Mononuclear cell (primary cell): ENCODE measurements around the gene CYB561A3. TPM values are rescaled to one million over a fixed set of nuclear protein-coding genes. Genes with fewer than 3 reads are reported as not detected.
"Not testable (repeated sequence)": the region's sequence is repeated elsewhere in the genome, so short reads cannot be mapped to it uniquely, and the experiment has no call there.

Experiments used
- H3K27me3 ChIP-seq: 2 replicates; pipeline ENCODE4 v1.6.0; 2011; ENCODE audit warnings: low read length, control low read depth; ENCODE audit not compliant: insufficient read depth
- H3K4me1 ChIP-seq: 2 replicates; pipeline ENCODE4 v1.5.1; 2011; ENCODE audit warnings: mild to moderate bottlenecking, low read length, control low read depth; ENCODE audit not compliant: insufficient read depth
- H3K4me3 ChIP-seq: 2 replicates; pipeline ENCODE4 v1.5.1; 2011; ENCODE audit warnings: mild to moderate bottlenecking, low read length, moderate library complexity
- H3K9me3 ChIP-seq: 2 replicates; pipeline ENCODE4 v1.5.1; 2011; ENCODE audit warnings: low read depth, mild to moderate bottlenecking, control low read depth, low read length
- total RNA-seq: library from RNA; depleted of rRNA; stranded (reverse); fragments of >200 nt; gene quantifications from one replicate; pipeline ENCODE4 v1.2.3, GENCODE V29; 2012

The CYB561A3 gene
- 46.4 TPM for total RNA-seq

- Histone ChIP-seq H3K4me1 (peaks cover 61% of the 10 kb centered on the region), H3K9me3 (no peaks in the 10 kb centered on the region), H3K4me3 (peak within 1 kb of the TSS; percentile 93), H3K27me3 (no peaks in the 10 kb centered on the region)
Measured at GRCh38 chr11:61361741-61362541, at the start of gene CYB561A3, which contains the start of gene TMEM138. CYB561A3 (minus strand) TSS chr11:61361882; CDS start chr11:61356713, 5,169 bp downstream. TMEM138 (plus strand) TSS chr11:61362374; CDS start chr11:61364391, 2,017 bp downstream.

- no peak overlapping the region for H3K4me3 ChIP-seq
- no peaks in the 10 kb centered on the region for H3K9me3 ChIP-seq
- no peaks in the 10 kb centered on the region for H3K27me3 ChIP-seq
- H3K4me1 ChIP-seq = no peaks in the 10 kb centered on the region
Measured at GRCh38 chr11:61406991-61407728, 45.5 kb upstream of the CYB561A3 start.

GRCh38 chr11:61406067-61406466 is 44.4 kb upstream of the CYB561A3 start:
- no peaks in the 10 kb centered on the region for H3K27me3 ChIP-seq
- no peaks in the 10 kb centered on the region for H3K4me1 ChIP-seq
- no peak overlapping the region for H3K4me3 ChIP-seq
- no peaks in the 10 kb centered on the region for H3K9me3 ChIP-seq

- Histone ChIP-seq H3K27me3 (no peaks in the 10 kb centered on the region), H3K4me3 (no peak overlapping the region), H3K4me1 (no peaks in the 10 kb centered on the region), H3K9me3 (no peaks in the 10 kb centered on the region)
Measured at GRCh38 chr11:61404641-61405040, 43.0 kb upstream of the CYB561A3 start.

- no peak overlapping the region for H3K4me3 ChIP-seq
- H3K27me3 ChIP-seq = no peaks in the 10 kb centered on the region
- H3K4me1 ChIP-seq = no peaks in the 10 kb centered on the region
- H3K9me3 ChIP-seq = no peaks in the 10 kb centered on the region
Measured at GRCh38 chr11:61404103-61404502, 42.4 kb upstream of the CYB561A3 start.

GRCh38 chr11:61403658-61404057 is 42.0 kb upstream of the CYB561A3 start:
- no peak overlapping the region for H3K4me3 ChIP-seq
- no peaks in the 10 kb centered on the region for H3K9me3 ChIP-seq
- H3K4me1 ChIP-seq = no peaks in the 10 kb centered on the region
- H3K27me3 ChIP-seq = no peaks in the 10 kb centered on the region

- H3K9me3 ChIP-seq = no peaks in the 10 kb centered on the region
- H3K27me3 ChIP-seq = no peaks in the 10 kb centered on the region
- H3K4me1 ChIP-seq = no peaks in the 10 kb centered on the region
- no peak overlapping the region for H3K4me3 ChIP-seq
Measured at GRCh38 chr11:61401573-61401972, 39.9 kb upstream of the CYB561A3 start.

GRCh38 chr11:61401173-61401572 is 39.5 kb upstream of the CYB561A3 start:
- no peaks in the 10 kb centered on the region for H3K9me3 ChIP-seq
- H3K4me3 ChIP-seq = no peak overlapping the region
- no peaks in the 10 kb centered on the region for H3K27me3 ChIP-seq
- H3K4me1 ChIP-seq = no peaks in the 10 kb centered on the region

- Histone ChIP-seq H3K4me1 (peaks cover 19% of the 10 kb centered on the region), H3K4me3 (peak overlapping the region; percentile 65), H3K27me3 (no peaks in the 10 kb centered on the region), H3K9me3 (no peaks in the 10 kb centered on the region)
Measured at GRCh38 chr11:61392981-61393595, 31.4 kb upstream of the CYB561A3 start.

GRCh38 chr11:61390161-61390560 is 28.5 kb upstream of the CYB561A3 start:
- Histone ChIP-seq H3K4me3 (no peak overlapping the region), H3K27me3 (no peaks in the 10 kb centered on the region), H3K4me1 (peaks cover 19% of the 10 kb centered on the region), H3K9me3 (no peaks in the 10 kb centered on the region)

- Histone ChIP-seq H3K4me3 (no peak overlapping the region), H3K27me3 (no peaks in the 10 kb centered on the region), H3K4me1 (peaks cover 6% of the 10 kb centered on the region), H3K9me3 (no peaks in the 10 kb centered on the region)
Measured at GRCh38 chr11:61384271-61385242, 22.9 kb upstream of the CYB561A3 start.

GRCh38 chr11:61383859-61384258 is 22.2 kb upstream of the CYB561A3 start:
- H3K4me1 ChIP-seq = peaks cover 12% of the 10 kb centered on the region
- not testable (repeated sequence) for H3K9me3 ChIP-seq, H3K4me3 ChIP-seq, H3K27me3 ChIP-seq

GRCh38 chr11:61380884-61381283 is 19.2 kb upstream of the CYB561A3 start:
- H3K4me3 ChIP-seq = no peak overlapping the region
- H3K4me1 ChIP-seq = peaks cover 23% of the 10 kb centered on the region
- no peaks in the 10 kb centered on the region for H3K27me3 ChIP-seq
- no peaks in the 10 kb centered on the region for H3K9me3 ChIP-seq

GRCh38 chr11:61378713-61379313 is 17.1 kb upstream of the CYB561A3 start:
- no peaks in the 10 kb centered on the region for H3K27me3 ChIP-seq
- no peak overlapping the region for H3K4me3 ChIP-seq

More at GRCh38 chr11:61378713-61379313, 17.1 kb upstream of the CYB561A3 start:
- H3K4me1 ChIP-seq = peaks cover 23% of the 10 kb centered on the region
- no peaks in the 10 kb centered on the region for H3K9me3 ChIP-seq
